ENCODE results near the gene PCMTD2.
A peak's percentile ranks its signal among the peaks of the same experiment; 100 is the strongest.

The PCMTD2 gene

DNA sequence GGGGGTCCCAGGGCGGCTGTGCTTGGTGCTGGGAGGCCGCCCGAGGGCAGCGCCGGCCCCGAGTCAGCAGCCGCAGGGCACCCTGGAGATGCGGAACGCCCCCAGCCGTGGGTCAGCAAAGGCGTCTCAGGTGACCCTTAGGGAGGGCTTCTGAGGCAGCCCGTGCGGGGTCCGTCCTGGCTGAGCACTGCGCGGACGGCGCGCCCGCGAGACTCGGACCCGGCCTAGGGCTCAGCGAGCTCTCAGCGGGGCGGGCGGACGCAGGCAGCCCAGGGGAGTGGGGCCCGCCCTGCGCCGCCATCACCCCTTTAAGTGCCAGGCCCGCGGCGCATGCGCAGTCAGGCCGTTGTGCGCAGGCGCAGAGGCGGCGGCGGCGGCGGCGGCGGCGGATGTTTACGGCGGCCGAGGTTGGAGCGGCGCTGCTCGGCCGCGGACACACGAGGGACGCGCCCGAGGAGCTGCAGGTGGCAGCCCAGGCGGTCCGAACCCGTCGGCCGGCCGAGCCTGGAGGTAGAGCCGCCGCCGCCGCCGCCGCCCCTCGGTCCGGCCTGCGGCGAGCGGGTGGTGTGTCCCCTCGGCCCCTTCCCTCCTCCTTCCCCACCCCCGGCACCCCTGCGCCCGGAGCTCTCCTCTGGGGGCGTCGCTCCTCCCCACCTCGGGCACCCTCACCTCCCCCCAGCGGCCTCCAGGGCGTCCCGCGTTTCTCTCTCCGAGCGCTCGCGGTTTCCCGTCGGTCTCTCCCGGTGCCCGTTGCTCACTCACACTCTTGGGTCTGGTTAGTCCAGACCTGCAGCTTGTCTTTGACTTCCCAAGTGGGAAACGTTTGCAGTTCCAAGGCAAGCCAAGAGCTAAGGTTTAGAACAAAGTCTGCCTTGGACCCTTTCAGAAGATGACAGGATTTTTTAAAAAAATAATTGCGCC, at the start of gene PCMTD2:
Gene PCMTD2 (plus strand): TSS at position 388 of the 921 bp plus-strand sequence. CDS start 4,218 bp downstream, outside the sequence.
- peak; percentile 69 for DNase-seq (ENCODE audit: low read depth)

DNA sequence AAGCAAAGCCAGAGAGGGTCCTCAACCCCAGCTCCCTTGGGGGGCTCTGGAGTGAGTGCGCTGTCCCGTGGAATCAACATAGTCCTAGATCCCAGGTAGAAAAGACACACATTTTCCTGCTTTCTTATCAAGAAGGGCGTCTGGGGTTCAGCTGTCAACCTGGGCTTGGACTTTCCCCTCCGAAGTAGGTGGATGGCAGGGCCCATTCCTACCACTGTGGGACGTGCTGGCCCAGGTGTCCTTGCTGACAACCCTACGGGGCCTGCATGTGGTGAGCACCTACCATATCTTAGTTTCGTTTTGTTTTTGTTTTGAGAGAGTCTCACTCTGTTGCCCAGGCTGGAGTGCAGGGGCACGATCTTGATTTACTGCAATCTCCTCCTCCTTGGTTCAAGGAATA, 48.9 kb upstream of the PCMTD2 start:
- no peak for DNase-seq (ENCODE audit: low read depth)

- DNase-seq (ENCODE audit: low read depth), result no peak
Measured at GRCh38 chr20:64207641-64208590, 47.6 kb upstream of the PCMTD2 start.

GRCh38 chr20:64209148-64209547, 46.4 kb upstream of the PCMTD2 start:
- DNase-seq (ENCODE audit: low read depth), result no peak

DNA sequence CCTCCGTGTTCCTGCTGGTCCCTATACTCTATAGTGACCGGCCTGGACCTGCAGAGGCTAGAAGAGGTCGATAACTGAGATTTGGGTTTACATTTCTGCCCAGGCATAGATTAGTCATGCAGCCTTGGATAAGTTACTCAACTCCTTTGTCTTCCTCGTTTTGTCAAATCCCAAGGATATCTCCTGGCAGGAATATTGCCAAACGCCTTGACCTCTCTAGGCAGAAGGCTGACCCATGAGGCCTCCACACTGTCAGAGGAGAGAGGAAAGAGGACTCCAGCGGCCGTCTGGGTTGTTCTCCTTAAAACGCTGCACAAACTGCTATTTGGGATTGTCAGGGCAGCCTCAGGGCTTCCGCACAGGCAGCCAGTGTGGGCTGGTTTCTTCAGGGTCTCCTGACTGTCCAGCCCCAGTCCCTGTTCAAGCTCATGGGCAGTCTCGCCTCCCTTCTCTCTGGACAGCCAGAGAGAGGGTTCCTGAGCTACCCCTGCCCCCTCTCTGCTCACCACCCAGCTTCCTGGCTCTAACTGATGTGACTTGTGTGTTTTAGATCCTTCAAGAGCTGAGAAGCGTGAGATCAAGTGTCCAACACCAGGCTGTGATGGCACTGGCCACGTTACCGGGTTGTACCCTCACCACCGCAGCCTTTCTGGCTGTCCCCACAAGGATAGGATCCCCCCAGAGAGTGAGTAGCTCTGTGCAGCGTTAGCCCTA, 44.7 kb upstream of the PCMTD2 start:
- DNase-seq (ENCODE audit: low read depth), result no peak

DNA sequence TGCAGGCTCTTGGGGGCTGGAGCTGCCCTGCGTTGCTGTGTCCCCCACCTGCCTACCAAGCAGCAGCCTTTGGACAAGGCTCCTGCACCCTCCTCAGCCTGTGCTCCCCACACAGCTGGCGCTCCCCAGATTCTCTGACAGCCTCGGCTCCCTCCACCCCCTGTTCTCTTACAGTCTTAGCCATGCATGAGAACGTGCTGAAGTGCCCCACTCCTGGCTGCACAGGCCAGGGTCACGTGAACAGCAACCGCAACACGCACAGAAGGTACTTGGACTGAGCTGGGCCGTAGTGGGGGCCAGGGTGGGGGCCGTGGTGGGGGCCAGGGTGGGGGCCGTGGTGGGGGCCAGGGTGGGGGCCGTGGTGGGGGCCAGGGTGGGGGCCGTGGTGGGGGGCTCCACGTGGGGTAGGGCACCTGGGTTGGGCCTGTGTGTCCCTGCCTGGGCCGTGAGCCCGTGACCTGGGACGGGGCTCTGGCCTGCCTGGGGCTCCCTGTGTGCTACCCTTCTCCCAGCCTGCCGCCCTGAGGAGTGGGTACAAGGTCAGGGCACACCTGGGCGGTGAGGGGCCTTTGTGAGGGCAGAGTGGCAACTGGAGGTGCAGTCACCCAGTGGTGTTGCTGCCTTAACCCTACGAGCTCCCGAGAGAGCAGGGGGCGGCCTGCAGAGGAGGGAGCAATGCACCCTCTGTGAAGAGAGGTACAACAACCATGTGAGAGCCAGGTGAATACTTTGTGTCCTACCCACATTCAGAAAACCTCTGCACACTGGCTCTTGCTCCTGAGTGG, 43.5 kb upstream of the PCMTD2 start:
- no peak for DNase-seq (ENCODE audit: low read depth)

GRCh38 chr20:64212755-64213154, 42.8 kb upstream of the PCMTD2 start:
- no peak for DNase-seq (ENCODE audit: low read depth)

DNA sequence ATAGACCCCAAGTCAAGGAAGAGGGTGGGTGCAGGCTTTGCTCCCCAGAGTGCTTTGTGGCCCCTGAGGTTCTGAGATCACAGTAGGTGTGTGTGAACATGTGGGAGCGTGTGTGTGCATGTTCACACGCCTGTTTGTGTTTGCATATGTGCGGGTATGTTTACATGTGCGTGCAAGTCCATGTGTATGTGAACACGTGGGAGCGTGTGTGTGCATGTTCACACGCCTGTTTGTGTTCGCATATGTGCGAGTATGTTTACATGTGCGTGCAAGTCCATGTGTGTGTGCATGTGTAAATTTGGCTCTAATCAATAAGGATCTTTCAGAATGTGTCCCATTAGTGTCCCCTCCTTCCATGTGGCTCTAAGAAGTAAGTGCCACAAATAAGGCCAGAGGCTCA, 41.4 kb upstream of the PCMTD2 start:
- no peak for DNase-seq (ENCODE audit: low read depth)

DNA sequence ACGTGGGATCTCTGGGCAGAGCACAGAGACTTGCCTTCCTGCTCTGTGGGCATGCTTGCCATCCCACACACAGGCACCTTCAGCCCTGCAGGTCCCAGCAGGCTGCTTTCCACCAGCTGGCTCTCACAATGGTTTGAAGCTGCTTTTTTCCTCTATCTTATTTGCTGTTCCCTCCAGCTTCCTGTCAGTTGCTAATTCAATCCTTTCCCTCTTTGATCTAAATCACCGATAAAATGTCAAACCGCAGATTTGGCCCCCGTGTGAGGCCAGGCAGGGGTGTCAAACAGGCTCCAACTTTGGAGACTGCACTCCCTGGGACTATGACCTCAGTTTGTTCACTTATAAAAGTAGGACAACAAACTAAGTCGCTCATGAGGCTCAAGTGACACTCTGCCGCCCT, 40.6 kb upstream of the PCMTD2 start:
- DNase-seq (ENCODE audit: low read depth), result no peak

- no peak for DNase-seq (ENCODE audit: low read depth)
Measured at GRCh38 chr20:64216036-64216435, 39.5 kb upstream of the PCMTD2 start.

GRCh38 chr20:64216910-64217309, 38.6 kb upstream of the PCMTD2 start:
- DNase-seq (ENCODE audit: low read depth), result no peak

DNA sequence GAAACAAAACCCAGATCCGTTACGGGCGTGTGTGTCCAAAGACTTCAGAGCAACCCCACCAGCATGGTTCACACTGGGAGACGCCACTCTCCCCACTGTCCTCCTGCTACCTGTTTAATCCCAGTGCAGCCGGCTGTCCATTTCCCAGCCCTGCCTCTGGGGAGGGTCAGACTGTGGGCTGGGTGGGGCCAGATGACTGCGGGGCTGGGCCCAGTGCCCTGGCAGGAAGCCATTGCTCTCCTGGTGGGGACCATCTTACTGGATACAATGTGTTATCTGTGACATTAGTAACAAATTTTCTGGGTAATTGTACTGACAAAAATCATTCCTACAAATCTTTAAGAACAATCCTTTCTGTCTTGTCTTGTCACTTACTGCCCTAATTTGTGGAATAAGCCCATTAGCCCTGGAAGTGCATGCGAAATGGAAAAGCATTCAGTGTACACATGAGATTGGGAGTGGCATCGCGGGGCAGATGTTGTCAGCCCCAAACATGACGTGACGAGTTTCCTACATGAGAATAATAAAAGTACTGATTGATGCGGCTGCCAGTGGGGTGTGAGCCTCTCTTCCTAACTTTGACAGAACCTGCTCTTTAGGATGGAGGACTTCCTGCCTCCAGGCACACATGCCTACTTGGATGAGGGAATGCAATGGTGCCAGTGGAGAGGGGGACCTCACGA, 37.9 kb upstream of the PCMTD2 start:
- DNase-seq (ENCODE audit: low read depth), result no peak

DNA sequence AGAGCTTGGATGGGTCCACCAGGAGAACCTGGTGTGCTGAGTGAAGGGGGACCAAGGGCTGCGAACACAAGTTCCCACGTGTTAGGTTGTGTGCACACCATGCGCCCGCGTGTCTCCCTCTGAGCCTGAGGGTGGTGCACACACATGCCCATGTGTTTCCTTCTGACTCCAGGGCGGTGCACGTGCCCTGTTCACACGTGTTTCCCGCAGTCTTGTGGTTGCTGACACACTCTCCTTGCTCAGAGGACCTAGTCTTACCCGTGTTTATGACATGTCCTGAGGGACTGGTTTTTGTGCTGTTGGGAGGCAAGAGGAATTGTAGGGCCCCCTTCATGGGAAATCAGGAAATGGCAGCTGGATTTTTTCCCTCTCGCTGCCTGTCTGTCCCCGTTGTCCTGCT, 36.3 kb upstream of the PCMTD2 start:
- no peak for DNase-seq (ENCODE audit: low read depth)

GRCh38 chr20:64219730-64220129, 35.8 kb upstream of the PCMTD2 start:
- DNase-seq (ENCODE audit: low read depth), result no peak

- DNase-seq (ENCODE audit: low read depth), result no peak
Measured at GRCh38 chr20:64220420-64220819, 35.1 kb upstream of the PCMTD2 start.

DNA sequence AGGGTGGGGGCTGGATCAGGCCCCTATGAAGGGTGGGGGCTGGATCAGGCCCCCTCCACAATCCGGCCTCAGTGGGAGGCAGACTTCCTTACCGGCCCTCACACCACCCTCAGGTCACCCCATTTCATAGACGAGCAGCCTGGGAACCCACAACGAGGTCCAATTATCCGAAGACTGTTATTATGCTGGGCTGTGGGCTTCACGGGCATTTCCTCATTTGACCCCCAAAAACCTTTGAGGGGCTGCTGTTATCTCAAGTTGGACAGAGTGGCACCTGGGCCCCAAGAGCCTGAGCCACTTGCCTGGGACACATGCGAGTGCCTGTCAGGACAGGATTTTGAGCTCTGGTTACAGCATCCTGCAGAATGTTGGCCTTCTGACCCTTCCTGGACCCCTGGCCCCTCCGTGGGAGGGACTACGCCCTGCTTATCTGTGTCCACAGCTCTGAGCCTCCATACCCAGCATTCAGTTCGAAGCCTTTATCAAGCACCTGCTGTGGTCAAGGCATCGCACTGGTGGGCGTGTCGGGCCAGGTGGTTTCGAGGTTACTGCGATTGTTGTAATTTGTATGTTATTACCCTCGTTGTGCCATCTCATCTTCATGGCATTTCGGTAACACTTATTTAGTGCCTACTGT, 34.5 kb upstream of the PCMTD2 start:
- no peak for DNase-seq (ENCODE audit: low read depth)

DNA sequence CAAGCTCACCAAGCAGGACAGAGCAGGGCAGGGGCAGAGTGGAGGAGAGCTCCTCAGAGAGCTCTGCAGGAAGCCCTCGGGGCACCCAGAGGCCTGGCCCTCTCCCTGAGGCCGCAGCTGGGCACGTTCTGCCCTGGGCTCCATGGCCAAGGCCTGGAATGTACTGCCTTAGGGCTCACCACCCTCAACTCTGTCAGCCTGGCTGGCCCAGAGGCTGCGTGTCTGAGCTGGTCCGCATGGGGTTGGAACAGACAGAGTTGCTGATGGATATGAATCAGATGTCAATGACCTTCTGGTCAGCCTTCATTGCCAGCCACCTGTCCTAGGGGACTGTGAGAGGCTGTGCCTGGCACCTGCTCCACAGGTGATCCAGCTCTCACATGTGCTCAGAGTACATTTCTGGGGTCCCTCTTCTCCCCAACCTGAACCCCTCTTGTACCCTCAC, 33.2 kb upstream of the PCMTD2 start:
- no peak for DNase-seq (ENCODE audit: low read depth)

DNA sequence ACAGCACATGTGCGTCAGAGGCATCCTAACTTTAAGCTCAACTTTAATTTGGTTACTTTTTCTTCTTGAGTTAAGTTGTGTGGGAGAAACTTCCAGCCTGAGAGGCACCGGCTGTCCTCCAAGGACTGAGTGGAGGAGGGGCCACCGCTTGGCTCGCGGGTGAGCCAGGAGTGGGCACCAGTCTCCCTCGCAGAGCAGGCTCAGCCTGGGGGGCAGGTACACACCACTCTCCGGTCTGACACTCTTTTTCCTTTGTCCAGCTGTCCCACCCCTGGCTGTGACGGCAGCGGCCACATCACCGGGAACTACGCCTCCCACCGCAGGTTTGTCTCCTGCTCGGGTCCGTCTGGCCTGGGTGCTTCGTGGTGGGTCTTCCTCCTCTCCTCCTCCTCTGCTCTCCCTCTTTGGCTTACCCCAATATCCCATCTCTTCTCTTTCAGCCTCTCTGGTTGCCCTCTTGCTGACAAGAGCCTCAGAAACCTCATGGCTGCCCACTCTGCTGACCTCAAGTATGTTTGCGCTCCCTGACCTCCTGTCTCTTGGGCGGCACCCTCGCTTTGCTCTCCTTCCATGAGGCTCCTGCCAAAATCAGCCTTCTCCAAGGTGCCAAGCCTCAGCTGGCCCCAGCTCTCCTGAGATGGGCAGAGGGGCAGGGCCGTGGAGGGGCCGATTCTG, 32.6 kb upstream of the PCMTD2 start:
- DNase-seq (ENCODE audit: low read depth), result no peak

- DNase-seq (ENCODE audit: low read depth), result no peak
Measured at GRCh38 chr20:64223526-64224067, 32.0 kb upstream of the PCMTD2 start.

Data from activated gamma-delta T cell treated with anti-CD3 and anti-CD28 coated beads, Interleukin-2, amount 50 U/mL, for 16 hours (primary cell).